ENCODE data around the gene CD6. TPM values are rescaled to one million over a fixed set of nuclear protein-coding genes. Genes with fewer than 3 reads are reported as not detected.

The CD6 gene
- total RNA-seq, 3 donors from 2014 or later (not counting 1 experiment from before 2014, with no cell fraction given) = 18.9 to 111 (median 85.6) TPM

GRCh38 chr11:61027141-61027840, 55.8 kb downstream of the CD6 start:
- H3K9me3 ChIP-seq (ENCODE audit: control insufficient read depth, insufficient read depth, low read length) = no peaks in the 10 kb centered on the region
- WGBS (ENCODE audit: insufficient coverage) = 67% methylated on average over 17 of the region's 17 CpGs
- no peaks in the 10 kb centered on the region for H3K9me3 Mint-ChIP-seq
- H3K4me1 Mint-ChIP-seq = peaks cover 27 to 31% of the 10 kb centered on the region in 2 donors
- ATAC-seq = peak in 1 of 3 donors; percentile 31
- H3K27ac ChIP-seq (ENCODE audit: low read length) = no peak overlapping the region
- H3K4me3 ChIP-seq (ENCODE audit: low read length) = no peak overlapping the region
- peak in 1 of 2 donors; percentile 68 for DNase-seq
- intact Hi-C loops (cut with micrococcal nuclease) = no loop called here
- no peak for TF ChIP-seq CTCF (IDR thresholded peaks at IDR 0.05)
- H3K4me3 Mint-ChIP-seq = no peak overlapping the region
- no peaks in the 10 kb centered on the region for H3K27me3 ChIP-seq (ENCODE audit: control insufficient read depth, insufficient read depth, low read length)
- H3K36me3 ChIP-seq (ENCODE audit: control insufficient read depth, insufficient read depth, low read length) = no peaks in the 10 kb centered on the region
- no peaks in the 10 kb centered on the region for H3K36me3 Mint-ChIP-seq
- H3K4me1 ChIP-seq (ENCODE audit: control insufficient read depth, insufficient read depth, low read length) = peaks cover 48% of the 10 kb centered on the region
- peak overlapping the region in 1 of 2 donors; percentile 44 for H3K27ac Mint-ChIP-seq
- H3K27me3 Mint-ChIP-seq (ENCODE audit: low read depth in 2 of 2) = peaks cover 10 to 20% of the 10 kb centered on the region in 2 donors

GRCh38 chr11:61028135-61028729, 56.8 kb downstream of the CD6 start:
- Mint-ChIP-seq H3K9me3 (no peaks in the 10 kb centered on the region), H3K27ac (peak overlapping the region in 1 of 2 donors; percentile 2), H3K4me1 (peaks cover 21 to 25% of the 10 kb centered on the region in 2 donors), H3K27me3 (ENCODE audit: low read depth in 2 of 2) (peaks cover 10 to 20% of the 10 kb centered on the region in 2 donors), H3K4me3 (no peak overlapping the region), H3K36me3 (no peaks in the 10 kb centered on the region)
- H3K4me3 ChIP-seq (ENCODE audit: low read length) = no peak overlapping the region
- peak in 1 of 2 donors; percentile 77 for DNase-seq
- H3K4me1 ChIP-seq (ENCODE audit: control insufficient read depth, insufficient read depth, low read length) = peaks cover 39% of the 10 kb centered on the region
- WGBS (ENCODE audit: insufficient coverage) = 47% methylated on average over 7 of the region's 7 CpGs
- H3K27me3 ChIP-seq (ENCODE audit: control insufficient read depth, insufficient read depth, low read length) = no peaks in the 10 kb centered on the region
- no peaks in the 10 kb centered on the region for H3K36me3 ChIP-seq (ENCODE audit: control insufficient read depth, insufficient read depth, low read length)
- TF ChIP-seq CTCF (IDR thresholded peaks at IDR 0.05) = no peak
- no peak overlapping the region for H3K27ac ChIP-seq (ENCODE audit: low read length)
- no peaks in the 10 kb centered on the region for H3K9me3 ChIP-seq (ENCODE audit: control insufficient read depth, insufficient read depth, low read length)
- intact Hi-C loops (cut with micrococcal nuclease) = no loop called here
- ATAC-seq = no peak

- Histone ChIP-seq H3K27me3 (ENCODE audit: control insufficient read depth, insufficient read depth, low read length) (no peaks in the 10 kb centered on the region), H3K4me3 (ENCODE audit: low read length) (no peak overlapping the region), H3K27ac (ENCODE audit: low read length) (no peak overlapping the region), H3K36me3 (ENCODE audit: control insufficient read depth, insufficient read depth, low read length) (no peaks in the 10 kb centered on the region), H3K9me3 (ENCODE audit: control insufficient read depth, insufficient read depth, low read length) (no peaks in the 10 kb centered on the region), H3K4me1 (ENCODE audit: control insufficient read depth, insufficient read depth, low read length) (peaks cover 8% of the 10 kb centered on the region)
- Mint-ChIP-seq H3K27ac (no peak overlapping the region), H3K36me3 (no peaks in the 10 kb centered on the region), H3K4me1 (peaks cover 8 to 12% of the 10 kb centered on the region in 2 donors), H3K4me3 (no peak overlapping the region), H3K9me3 (no peaks in the 10 kb centered on the region), H3K27me3 (ENCODE audit: low read depth in 2 of 2) (peaks cover 2 to 8% of the 10 kb centered on the region in 2 donors)
- intact Hi-C loops (cut with micrococcal nuclease) = no loop called here
- ATAC-seq = no peak
- no peak for TF ChIP-seq CTCF (IDR thresholded peaks at IDR 0.05)
- WGBS (ENCODE audit: insufficient coverage) = 100% methylated on average over 2 of the region's 2 CpGs
- no peak for DNase-seq
Measured at GRCh38 chr11:61032824-61033223, 61.3 kb downstream of the CD6 start.
